ENCODE measurements around the gene CRMP1.

GRCh38 chr4:5781691-5782090 is 111.2 kb downstream of the CRMP1 start:
- TF ChIP-seq CTCF (IDR thresholded peaks at IDR 0.05), result no peak
- TF ChIP-seq POLR2A (IDR thresholded peaks at IDR 0.05), result no peak
